Measurements from ENCODE around the gene MKLN1.

- TF ChIP-seq CHD1 (IDR thresholded peaks at IDR 0.05; ENCODE audit: low read depth, low read length) = no peak
- TF ChIP-seq RFX5 (IDR thresholded peaks at IDR 0.05; ENCODE audit: low read depth, low read length) = no peak
- TF ChIP-seq, protein P1, sequence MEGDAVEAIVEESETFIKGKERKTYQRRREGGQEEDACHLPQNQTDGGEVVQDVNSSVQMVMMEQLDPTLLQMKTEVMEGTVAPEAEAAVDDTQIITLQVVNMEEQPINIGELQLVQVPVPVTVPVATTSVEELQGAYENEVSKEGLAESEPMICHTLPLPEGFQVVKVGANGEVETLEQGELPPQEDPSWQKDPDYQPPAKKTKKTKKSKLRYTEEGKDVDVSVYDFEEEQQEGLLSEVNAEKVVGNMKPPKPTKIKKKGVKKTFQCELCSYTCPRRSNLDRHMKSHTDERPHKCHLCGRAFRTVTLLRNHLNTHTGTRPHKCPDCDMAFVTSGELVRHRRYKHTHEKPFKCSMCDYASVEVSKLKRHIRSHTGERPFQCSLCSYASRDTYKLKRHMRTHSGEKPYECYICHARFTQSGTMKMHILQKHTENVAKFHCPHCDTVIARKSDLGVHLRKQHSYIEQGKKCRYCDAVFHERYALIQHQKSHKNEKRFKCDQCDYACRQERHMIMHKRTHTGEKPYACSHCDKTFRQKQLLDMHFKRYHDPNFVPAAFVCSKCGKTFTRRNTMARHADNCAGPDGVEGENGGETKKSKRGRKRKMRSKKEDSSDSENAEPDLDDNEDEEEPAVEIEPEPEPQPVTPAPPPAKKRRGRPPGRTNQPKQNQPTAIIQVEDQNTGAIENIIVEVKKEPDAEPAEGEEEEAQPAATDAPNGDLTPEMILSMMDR (conservative IDR thresholded peaks at IDR 0.05; ENCODE audit: low read depth, low read length) = no peak
Observed at GRCh38 chr7:131462059-131462458, 134.4 kb downstream of the MKLN1 start.
